GM19035 (cell line): ENCODE results near the gene RAB11B.
"Not testable (repeated sequence)": the region's sequence is repeated elsewhere in the genome, so short reads cannot be mapped to it uniquely, and the experiment has no call there.

Source experiments
- ATAC-seq: cut with Tn5 transposase; IDR thresholded peaks from one replicate; pipeline ENCODE4 v1.9.1; 2021; ENCODE audit not compliant: unreplicated experiment

Gene RAB11B

DNA sequence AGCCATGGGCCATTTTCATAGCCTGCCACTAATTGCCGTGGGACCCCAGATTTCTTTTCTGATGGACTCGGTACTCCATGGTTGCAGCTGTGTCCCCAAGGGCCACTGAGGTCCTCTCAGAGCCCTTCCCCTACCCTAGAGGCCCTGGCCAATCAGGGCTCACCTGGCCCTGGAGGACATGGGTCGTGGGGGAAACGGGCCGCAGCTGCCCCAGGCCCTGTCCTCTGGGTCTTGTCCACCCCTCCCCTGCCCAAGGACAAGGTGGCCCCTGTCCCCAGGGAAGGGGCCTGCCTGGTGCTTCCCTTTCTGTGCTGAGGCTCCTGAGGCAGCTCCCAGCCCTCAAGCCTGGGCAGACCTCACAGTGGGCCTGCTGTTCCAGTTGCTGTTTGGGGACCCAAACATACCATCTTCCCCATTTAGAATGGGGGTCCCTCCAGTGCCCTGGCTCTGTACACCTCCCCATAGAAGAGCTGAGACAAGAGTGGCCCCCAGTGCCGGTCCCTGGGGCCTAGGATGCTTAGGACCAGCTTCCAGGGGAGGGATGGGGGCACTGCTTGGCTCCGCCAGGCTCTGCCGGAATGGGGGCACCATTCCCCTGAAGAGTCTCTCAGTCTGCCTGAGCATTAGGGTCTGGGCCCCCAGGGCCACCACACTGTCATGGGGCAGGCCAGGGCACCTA is 3.2 kb downstream of the RAB11B start:
- no peak for ATAC-seq

DNA sequence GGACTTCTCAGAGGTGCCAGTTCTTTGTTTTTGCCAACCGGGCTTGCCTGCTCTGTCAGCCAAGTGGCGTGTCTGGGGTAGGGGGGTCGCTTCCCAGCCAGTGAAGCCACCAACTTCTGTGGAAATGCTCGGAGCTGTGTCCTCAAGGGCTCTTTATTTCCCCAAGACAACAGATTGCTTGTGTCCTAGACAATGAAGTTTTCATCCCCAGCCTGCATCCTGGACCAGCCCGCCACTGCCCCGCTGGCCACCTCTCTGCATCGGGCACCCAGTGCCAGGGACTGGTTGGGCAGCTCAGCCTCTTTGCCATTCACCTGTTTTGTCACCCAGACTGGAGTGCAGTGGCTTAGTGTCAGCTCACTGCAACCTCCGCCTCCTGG is 3.7 kb downstream of the RAB11B start:
- no peak for ATAC-seq

DNA sequence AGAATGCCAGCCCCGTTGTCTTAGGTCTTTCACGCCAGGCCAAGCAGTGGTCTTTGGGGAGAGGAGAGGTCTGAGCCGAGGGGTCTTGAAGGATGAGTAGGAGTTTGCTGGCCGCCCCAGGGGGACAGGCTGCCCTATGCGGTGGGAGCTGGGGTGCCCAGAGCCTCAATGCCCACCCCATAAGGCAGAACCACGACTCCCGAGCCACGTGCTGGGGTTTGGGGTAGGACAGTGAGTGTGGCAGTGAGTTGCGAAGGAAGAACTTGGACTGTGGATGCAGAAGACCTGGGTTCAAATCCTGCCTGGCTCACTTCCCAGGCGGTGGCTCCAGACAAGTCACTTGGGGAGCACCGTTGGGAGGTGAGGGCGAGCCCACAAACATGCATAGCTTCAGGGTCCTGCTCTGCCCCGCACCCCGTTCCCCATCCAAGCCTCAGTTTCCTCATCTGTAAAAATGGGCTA is 5.5 kb downstream of the RAB11B start:
- no peak for ATAC-seq

DNA sequence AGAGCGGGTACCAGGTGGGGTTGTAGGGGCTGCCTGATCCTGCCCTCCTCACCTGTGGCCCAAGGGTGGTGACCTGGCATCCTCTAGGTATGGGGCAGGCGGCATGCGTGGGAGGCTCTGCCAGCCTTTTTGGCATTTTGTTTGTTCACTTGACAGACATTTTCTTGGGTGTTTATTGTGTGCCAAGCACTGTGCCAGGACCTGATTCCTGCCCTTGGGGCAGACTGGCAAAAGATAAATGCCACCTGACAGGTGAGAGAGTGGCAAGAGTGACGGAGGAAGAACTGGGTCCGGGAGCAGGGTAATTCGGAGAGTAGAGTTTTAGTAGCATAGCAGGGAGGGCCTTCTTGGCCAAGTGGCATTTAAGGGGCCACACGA is 6.0 kb downstream of the RAB11B start:
- ATAC-seq = no peak

DNA sequence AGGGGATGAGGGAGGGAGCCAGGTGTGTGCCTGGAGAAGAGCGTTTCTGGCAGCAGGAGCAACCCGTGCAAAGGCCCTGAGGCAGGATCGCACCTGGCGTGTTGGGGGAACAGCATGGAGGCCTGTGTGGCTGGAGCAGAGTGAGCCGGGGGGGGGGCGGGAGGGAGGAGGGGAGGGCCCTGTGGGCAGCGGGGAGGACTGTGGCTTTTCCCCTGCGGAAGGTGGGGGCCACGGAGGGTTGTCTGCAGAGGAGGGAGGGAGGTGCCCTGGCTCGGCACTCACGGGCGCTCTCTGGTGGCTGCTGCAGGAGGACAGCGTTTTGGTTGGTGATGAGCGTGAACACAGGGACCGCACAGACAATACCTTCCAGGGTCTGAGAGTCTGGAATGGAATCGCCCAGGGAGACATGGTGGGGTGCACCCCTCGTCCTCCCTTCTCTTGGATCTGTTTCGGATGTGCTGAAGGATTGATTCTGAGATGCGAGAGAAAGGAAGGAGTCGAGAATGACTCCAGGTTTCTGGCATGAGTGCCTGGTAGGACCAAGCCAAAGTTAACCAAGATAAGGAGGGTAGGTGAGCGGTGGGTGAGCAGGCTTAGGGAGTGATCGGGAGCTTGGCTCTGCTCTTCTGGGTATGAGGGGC is 6.5 kb downstream of the RAB11B start:
- ATAC-seq = no peak

DNA sequence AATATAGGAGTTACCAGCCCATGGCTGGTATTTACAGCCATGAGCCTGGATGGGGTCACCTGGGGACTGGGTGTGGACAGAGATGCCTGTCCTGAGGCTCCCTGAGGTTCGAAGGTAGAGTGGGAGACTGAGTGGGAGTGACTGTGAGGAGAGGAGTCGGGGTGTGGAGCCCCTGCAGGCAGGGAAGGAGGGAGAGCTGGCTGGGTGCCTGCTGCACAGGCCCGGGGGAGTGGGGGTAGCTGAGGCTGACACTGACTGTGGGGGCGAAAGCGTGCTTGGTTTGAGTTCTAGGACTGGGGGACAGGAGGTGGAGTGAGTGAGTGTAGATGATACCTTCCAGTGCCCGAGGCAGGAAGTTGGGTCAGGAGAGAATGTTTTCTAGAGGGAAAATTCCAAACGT is 7.1 kb downstream of the RAB11B start:
- ATAC-seq = no peak

DNA sequence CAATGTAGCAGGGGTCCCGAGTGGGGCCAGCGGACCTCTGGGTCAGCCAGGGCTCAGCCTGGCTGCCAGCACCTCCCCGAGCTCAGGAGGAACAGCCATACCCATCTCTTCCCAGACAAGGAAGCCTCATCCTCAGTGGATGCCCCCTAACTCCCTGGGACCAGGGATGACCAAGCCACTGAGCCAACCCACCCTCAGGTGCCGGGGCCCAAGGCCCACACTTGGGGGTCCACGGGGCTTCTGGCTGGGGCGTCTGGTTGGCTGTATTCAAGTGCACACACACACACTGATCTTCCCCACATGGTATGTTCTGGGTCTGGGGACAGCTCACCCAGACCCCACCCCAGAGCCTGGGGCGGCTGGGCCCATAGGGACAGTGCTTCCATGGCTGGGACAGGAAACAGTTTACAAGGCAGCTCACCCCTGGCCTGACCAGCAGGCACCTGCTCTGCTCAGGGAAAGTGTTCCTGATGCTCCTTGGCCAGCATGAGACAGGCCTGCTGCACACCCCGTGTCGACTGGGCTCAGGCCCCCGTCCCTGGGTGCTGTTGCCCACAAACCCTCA is 7.7 kb downstream of the RAB11B start:
- ATAC-seq = no peak

DNA sequence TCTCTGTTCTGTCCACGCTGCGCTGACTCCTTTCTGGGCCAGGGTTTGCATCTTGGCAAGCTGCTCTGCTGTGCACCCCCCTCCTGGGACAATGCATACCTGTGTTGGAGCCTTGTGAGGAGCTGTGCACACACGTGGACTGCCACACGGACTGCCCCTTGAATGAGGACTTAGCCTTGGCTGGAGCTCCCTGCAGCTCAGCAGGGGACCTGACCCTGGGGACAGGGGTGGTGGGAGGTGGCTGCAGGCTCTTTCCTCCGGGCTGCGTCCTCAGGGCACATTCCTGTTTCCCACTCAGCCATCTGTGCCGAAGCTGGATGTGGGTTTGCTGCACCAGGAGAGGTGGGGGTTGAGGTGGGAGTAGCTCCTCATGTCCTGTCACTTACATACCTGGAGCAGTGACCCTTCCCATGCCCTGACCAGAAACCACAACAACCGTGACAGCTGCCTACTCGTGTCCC is 8.2 kb downstream of the RAB11B start:
- ATAC-seq = no peak

DNA sequence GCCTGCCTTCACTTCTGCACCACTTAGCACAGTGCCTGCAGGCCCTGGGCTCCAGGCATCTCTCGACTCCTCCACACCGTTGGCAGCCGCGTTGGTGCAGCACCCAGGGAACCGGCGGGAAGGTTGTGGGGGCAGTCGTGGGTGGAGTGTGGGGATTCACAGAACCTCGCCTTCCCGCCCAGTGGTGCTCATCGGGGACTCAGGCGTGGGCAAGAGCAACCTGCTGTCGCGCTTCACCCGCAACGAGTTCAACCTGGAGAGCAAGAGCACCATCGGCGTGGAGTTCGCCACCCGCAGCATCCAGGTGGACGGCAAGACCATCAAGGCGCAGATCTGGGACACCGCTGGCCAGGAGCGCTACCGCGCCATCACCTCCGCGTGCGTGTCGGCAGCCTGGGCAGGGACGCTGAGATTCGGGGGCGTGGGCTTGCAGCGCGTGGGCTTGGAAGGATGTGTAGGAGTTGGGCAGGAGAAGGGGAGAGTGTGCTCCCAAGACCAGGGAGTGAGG is 9.6 kb downstream of the RAB11B start:
- ATAC-seq = no peak

DNA sequence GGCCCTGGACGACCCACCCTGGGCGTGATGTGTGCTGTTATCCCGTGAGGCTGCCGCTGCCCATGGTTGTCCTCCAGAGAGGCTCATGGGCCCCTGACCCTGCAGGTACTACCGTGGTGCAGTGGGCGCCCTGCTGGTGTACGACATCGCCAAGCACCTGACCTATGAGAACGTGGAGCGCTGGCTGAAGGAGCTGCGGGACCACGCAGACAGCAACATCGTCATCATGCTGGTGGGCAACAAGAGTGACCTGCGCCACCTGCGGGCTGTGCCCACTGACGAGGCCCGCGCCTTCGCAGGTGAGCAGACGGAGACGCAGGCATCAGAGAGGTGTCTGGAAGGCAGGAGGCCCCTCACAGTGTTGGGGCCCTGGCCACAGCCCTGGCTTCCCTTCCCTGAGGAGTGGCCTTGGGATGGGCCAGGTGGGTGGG is 11.8 kb downstream of the RAB11B start:
- ATAC-seq = no peak

DNA sequence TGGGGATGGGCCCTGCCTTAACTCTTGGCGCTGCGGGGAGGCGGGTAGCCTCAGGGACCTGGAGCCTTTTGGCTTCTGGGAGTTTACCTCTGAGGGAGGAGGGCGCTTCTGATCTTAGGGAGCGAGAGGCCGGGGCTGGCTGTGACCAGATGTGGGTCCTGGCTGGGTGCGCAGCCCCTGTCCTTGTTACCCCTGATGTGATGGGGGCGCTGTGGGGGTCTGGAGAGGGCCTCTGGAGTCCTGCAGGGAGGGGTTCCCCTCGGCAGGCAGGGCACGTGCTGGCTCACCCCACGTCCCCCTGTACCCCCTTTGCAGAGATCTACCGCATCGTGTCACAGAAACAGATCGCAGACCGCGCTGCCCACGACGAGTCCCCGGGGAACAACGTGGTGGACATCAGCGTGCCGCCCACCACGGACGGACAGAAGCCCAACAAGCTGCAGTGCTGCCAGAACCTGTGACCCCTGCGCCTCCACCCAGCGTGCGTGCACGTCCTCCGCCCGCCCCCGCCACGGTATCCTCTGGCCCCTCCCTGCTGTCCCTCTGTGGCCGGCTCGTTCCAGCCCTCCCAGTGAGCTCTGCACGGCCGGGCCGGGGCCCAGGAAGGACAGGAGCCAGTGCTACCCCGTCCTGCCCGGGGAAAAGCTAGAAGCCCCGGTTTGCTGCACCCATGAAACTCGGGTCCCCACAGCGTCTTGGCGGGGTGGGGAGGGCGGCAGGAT is 13.1 kb downstream of the RAB11B start:
- no peak for ATAC-seq

DNA sequence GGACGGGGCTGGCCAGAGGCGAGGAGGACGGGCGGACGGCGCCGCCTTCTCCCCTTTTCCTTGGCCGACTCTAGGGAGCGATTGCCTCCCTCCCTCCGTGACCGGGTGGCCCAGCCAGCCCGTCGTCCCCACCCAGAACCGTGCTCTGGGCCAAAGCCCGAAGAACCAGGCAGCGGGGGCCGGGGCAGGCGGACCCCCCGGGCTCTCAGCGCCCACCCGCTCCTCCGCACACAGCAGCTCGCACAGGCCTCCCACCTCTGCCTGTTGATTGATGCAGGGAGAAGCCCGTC is 13.6 kb downstream of the RAB11B start:
- no peak for ATAC-seq

DNA sequence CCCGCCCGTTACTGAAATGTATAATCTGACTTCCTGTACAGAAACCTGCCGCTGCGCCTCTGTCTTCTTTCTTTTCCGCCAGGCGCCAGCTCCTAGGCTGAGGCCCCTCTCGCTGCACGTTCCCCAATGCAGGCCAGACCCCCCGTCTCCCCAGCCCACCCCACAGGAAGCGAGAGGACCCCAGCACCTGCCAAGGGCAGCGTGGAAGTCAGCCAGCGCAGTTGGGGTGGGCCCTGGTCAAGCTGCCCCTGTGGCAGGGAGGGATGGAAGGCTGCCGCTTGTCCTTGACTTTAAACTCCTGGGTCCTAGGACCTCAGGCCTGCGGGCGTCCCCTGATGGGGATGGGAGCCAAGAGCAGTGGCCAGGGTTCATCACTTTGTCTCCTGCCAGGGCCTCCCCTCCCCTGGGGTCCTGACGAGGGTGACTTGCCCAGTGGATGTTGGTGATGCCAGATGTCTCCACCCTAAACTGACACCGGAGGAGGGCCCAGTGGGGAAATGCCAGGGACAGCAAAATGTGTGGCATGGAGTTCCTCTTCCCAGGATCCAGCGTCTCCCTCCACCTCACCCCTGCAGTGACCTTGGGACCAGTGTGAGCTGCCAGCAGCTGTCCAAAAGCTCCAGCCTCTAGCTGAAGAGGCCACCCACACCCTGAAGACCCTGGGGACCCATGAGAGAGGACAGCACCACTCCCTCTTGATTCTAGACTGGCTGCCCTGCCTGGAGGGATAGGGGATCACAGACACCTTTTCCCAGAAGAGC is 14.4 kb downstream of the RAB11B start:
- no peak for ATAC-seq

DNA sequence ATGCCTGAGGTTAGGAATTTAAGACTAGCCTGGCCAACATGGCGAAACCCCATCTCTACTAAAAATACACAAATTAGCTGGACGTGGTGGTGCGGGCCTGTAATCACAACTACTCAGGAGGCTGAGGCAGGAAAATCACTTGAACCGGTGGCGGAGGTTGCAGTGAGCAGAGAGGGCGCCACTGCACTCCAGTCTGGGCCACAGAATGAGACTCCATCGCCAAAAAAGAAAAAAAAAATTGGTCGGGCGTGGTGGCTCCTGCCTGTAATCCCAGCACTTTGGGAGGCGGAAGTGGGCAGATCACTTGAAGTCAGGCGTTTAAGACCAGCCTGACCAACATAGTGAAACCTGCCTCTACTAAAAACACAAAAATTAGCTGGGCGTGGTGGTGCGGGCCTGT is 20.6 kb downstream of the RAB11B start:
- not testable (repeated sequence) for ATAC-seq

DNA sequence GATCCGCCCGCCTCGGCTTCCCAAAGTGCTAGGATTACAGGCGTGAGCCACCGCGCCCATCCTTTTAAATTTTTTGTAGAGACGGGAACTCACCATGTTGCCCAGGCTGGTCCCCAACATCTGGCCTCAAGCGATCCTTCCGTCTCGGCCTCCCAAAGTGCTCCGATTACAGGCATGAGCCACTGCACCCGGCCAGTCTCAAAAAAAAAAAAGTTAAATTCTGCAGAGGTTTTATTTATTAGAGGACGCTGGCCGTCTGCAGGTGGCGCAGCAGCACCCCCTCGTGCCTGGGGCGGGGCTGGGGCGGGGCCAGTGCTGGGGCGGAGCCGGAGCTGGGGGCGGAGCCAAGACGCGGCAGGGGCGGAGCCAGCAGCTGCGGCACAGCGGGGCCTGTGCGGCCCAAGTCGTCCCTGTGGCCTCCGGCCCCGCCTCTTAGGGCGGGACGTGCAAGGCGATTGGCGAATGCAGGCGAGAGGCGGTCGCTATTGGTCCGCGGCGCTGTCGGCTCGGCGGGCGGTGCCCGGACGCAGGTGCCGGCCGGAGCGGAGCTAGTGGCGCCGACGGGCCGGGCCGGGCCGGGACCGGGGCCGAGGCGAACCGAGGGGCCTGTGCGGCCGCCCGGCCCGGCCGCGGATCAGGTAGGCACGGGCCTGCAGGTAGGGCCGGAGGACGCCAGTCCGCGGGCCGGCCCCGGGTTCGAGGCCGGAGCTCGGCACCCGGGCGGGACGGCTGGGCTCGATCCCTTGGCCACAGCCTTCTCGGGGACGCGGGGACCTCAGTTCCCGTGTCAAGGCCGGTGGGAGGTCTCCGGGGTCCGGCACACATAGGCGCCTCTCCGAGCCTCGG is 22.8 kb downstream of the RAB11B start, which contains the start of gene MARCHF2:
Gene MARCHF2 (plus strand): TSS at position 523 of the 846 bp plus-strand sequence. CDS start 8,536 bp downstream, outside the sequence.
- peak; percentile 100 for ATAC-seq

DNA sequence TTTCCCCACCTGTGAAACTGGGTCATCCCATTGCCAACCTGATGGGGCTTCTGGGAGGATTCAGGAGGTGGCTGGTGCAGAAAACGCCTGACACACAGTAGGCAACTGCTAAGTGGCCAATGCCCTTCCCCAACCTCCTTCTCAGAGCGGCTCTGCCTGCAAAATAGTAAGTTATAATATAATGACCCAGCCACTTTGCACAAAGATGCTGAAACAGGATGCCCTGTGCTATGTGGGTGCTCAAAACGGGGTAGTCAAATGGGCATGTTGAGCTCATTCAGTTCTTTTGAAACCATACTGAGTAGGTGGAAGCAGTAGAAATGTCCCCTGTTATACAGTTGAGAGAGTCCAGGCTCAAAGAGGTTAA is 23.5 kb downstream of the RAB11B start:
- no peak for ATAC-seq

DNA sequence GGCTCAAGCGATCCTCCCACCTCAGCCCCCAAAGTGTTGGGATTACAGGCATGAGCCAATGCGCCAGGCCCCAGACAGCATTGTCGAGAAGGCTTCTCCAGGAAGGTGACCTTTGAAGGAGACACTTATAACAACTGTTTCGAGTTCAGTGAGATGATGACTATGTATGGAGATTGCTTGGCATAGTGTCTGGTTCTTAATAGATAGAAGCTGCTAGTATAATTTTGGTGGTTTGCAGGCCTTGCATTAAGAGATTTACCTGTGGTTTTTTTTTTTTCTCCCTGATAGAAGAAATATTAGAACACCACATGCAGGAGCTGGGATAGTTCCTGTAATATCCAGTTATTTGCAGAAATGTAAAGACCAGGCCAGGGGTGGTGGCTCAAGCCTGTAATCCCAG is 26.6 kb downstream of the RAB11B start:
- no peak for ATAC-seq

DNA sequence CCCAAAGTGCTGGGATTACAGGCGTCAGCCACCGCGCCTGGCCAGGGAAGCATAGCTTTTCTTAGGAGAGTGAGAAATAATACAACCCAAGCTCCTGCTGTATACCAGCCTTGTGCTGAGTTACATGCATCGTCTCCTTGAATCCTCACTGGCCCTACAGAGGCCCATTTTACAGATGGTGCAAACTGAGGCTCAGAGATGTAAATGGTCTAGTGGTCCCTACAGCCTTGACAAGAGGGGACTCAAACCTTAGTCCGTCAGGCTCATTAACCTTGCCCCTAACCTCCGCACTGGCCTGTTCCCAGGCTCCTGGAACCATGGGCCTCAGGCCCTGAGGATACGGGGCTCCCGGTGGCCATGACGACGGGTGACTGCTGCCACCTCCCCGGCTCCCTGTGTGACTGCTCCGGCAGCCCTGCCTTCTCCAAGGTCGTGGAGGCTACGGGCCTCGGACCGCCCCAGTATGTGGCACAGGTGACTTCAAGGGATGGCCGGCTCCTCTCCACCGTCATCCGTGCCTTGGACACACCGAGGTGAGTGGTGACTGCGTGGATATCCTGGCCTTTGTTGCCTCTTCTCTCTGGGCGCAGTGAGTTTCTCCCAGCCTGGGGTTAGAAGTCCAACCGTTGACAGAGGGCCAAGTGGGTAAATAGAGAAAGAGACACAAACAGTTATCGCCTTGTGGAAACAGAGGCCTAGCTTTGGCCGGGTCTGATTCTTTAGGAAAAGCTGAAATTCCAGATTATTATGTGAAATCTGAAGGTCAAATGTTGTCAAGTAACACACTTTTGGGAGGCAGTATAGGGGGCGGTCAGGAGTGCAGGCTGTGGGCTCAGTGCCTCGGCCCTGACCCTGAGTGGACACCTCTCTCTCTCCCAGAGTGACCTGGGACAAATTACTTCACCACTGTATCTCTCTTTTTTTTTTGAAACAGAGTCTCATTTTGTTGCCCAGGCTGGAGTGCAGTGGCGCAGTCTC is 31.6 kb downstream of the RAB11B start:
- ATAC-seq = no peak

DNA sequence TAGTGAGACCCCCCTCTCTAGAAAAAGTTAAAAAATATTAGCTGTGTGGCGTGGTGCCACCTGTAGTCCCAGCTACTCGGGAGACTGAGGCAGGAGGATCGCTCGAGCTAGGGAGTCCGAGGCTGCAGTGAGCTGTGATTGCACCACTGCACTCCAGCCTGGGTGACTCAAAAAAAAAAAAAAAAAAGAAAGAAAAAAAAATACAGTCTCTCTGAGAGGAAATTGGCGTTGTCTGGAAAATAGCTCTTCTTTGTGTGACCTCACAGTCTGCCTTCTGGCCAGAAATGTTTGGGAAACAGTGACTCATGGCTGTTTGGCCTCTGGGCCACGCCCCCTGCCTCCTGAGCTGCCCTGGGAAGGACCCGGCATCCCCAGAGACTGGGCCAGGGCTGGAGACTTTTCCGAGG is 33.7 kb downstream of the RAB11B start:
- ATAC-seq = no peak
